OCI-LY7 (cell line): ENCODE data around the gene BRSK1. TPM values are rescaled to one million over a fixed set of nuclear protein-coding genes. Genes with fewer than 3 reads are reported as not detected.

Experiments
- Bru-seq: library from RNA; stranded (reverse); fragments of 400-500 nt; gene quantifications from one replicate; lab custom pipeline; 2021; lab: Mats Ljungman, UMichigan
- BruChase-seq, 2 experiments: library from RNA; stranded (reverse); fragments of 400-500 nt; gene quantifications; one replicate each; lab custom pipeline; 2021; lab: Mats Ljungman, UMichigan
- BruUV-seq: library from RNA; stranded (reverse); fragments of 400-500 nt; replicated peaks from 2 replicates; lab custom pipeline; 2021; lab: Mats Ljungman, UMichigan
- CTCF ChIA-PET: fragments of 300-600 bp; sonication (Branson Sonifier 250); formaldehyde crosslinking; loops from one replicate; lab custom pipeline; 2022; ENCODE audit warnings: antibody characterized with exemption; ENCODE audit not compliant: unreplicated experiment; lab: Charles Lee
- POLR2A ChIA-PET: fragments of 300-600 bp; sonication (Branson Sonifier 250); formaldehyde crosslinking; loops from one replicate; lab custom pipeline; 2022; ENCODE audit warnings: antibody characterized with exemption; lab: Charles Lee
- DNase-seq: peaks from one replicate; pipeline ENCODE4 v3.0.0-alpha.2; 2015; ENCODE audit warnings: low spot score
- H2AFZ ChIP-seq: fragments of 200-600 bp; sonication (generic), shearing (Covaris generic); 2 replicates; pipeline ENCODE4 v1.6.1; 2014; ENCODE audit warnings: mild to moderate bottlenecking, antibody characterized with exemption, low read length, moderate library complexity
- H3K27ac ChIP-seq: fragments of 200-600 bp; sonication (generic); 2 replicates; pipeline ENCODE4 v1.5.1; 2014; ENCODE audit warnings: mixed run types, low read depth, mild to moderate bottlenecking, moderate library complexity, low read length, inconsistent platforms; ENCODE audit not compliant: poor library complexity, severe bottlenecking
- H3K36me3 ChIP-seq: fragments of 200-600 bp; sonication (generic); 2 replicates; pipeline ENCODE4 v1.6.1; 2014; ENCODE audit warnings: mild to moderate bottlenecking, antibody characterized with exemption, low read length, moderate library complexity, mixed read lengths; ENCODE audit not compliant: insufficient read depth
- H3K4me1 ChIP-seq: fragments of 200-600 bp; sonication (generic); 2 replicates; pipeline ENCODE4 v1.5.1; 2014; ENCODE audit warnings: mild to moderate bottlenecking, low read length; ENCODE audit not compliant: insufficient read depth, poor library complexity, severe bottlenecking
- H3K4me2 ChIP-seq: fragments of 200-600 bp; sonication (generic); 2 replicates; pipeline ENCODE4 v1.6.1; 2014; ENCODE audit warnings: mild to moderate bottlenecking, low read length
- H3K4me3 ChIP-seq: fragments of 200-600 bp; sonication (generic); 2 replicates; pipeline ENCODE4 v1.5.1; 2014; ENCODE audit warnings: mild to moderate bottlenecking, low read depth, low read length; ENCODE audit not compliant: poor library complexity, severe bottlenecking
- H3K79me2 ChIP-seq: fragments of 200-600 bp; sonication (generic); 2 replicates; pipeline ENCODE4 v1.6.1; 2016; ENCODE audit warnings: low read depth, mild to moderate bottlenecking, low read length, moderate library complexity, mixed read lengths; ENCODE audit not compliant: insufficient read depth
- H3K9me2 ChIP-seq: fragments of 200-600 bp; sonication (generic); 2 replicates; pipeline ENCODE4 v1.6.1; 2016; ENCODE audit warnings: mild to moderate bottlenecking, low read length, mixed read lengths; ENCODE audit not compliant: insufficient read depth
- H3K9me3 ChIP-seq: fragments of 200-600 bp; sonication (generic); 2 replicates; pipeline ENCODE4 v1.6.1; 2014; ENCODE audit warnings: mild to moderate bottlenecking, mixed run types, low read length, mixed read lengths
- H4K20me1 ChIP-seq: fragments of 200-600 bp; sonication (generic); 2 replicates; pipeline ENCODE4 v1.6.1; 2014; ENCODE audit warnings: mild to moderate bottlenecking, antibody characterized with exemption, low read length, moderate library complexity, mixed read lengths; ENCODE audit not compliant: insufficient read depth
- EZH2phosphoT487 ChIP-seq: fragments of 200-600 bp; sonication (generic); IDR thresholded peaks from 2 replicates; pipeline ENCODE4 v1.6.1; 2018; ENCODE audit warnings: low read depth, borderline replicate concordance, mild to moderate bottlenecking, mixed run types, antibody characterized with exemption, low read length, moderate library complexity, mixed read lengths
- intact Hi-C: fragments of 100-400 bp; cut with micrococcal nuclease; formaldehyde crosslinking; loops from one replicate; pipeline ENCODE4 v1.10.0; 2022; ENCODE audit not compliant: unreplicated experiment
- long read RNA-seq: library from polyadenylated mRNA; stranded (forward); transcript quantifications from one replicate; pipeline ENCODE4 v2.0.0, GENCODE V29; 2022
- total RNA-seq, 2 experiments: library from RNA; depleted of rRNA in 1 of 2; stranded (reverse); fragments of >200 nt in 1 of 2; shearing (Covaris generic) in 1 of 2; gene quantifications; 2 replicates each; pipeline ENCODE4 v1.2.3, GENCODE V29; 2014 to 2022
- TF ChIP-seq, protein P1 (sequence below): fragments of 200-600 bp; sonication (generic); conservative IDR thresholded peaks from 2 replicates; pipeline ENCODE4 v1.5.1; 2014; ENCODE audit warnings: mild to moderate bottlenecking, antibody characterized with exemption, low read length, moderate library complexity, mixed read lengths

BRSK1 gene
- total RNA-seq (2014; rRNA removed; shearing (Covaris generic)) (15.9 and 16.1 TPM in 2 replicates), total RNA-seq (2022) (23.9 and 25.7 TPM in 2 replicates), Bru-seq, nascent RNA (percentile 46 among the genes with signal in this experiment), BruChase-seq, experiment 1, labeled RNA remaining after a 6-hour chase (percentile 45 among the genes with signal in this experiment), BruChase-seq, experiment 2, labeled RNA remaining after a 2-hour chase (percentile 47 among the genes with signal in this experiment)
- long read RNA-seq, partial matches to known transcripts = 3 of 4 reads
- long read RNA-seq, other reads (novel, unspliced or antisense) = 1 of 4 reads

DNA sequence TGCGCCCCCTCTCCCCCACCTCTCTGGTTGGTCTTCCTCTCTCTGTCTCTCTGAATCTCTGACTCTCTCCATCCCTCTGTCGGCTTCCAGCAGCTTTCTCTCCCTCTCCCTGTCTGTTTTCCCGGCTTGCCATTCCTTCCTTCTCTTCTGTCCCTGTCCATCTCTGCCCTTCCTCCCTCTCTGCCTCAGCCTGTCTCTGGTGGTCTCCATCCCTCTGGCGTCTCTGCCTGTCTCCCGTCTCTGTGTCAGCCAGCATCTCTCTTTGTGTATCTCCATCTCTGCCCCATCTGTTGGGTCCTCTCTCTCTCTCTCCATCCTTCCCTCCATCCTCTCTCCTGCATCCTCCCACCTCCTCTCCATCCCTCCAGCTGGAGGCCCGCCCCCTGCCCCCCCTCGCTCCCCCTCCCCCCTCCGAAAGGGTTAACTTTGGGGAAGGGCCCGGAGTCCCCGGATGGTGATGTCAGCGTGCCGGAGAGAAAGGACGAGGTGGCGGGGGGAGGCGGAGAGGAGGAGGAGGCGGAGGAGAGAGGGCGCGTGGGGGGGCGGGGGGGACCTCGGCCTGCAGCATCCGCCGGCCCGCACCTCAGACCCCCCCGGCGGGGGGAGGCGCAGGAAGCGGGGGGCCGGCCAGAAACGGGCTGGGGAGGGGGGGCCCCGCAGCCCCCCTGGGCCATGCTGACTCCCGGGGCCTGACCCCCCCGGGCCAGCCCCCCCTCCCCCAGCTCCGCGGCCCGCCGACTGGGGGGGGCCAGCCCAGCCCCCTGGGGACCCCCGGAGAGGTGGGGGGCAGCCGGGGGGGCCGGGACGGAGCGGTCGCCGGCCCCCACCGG is at the start of gene BRSK1:
Gene BRSK1, plus strand, starts transcription at position 450 of the 830 bp plus-strand sequence. CDS start 446 bp downstream, outside the sequence.
- no TSS peak for BruUV-seq
- intact Hi-C loops = loop anchor here (5.0 kb wide), 1 partner anchor 111 kb away; no protein-coding TSS in a partner anchor

GRCh38 chr19:55238030-55238429 is 45.8 kb upstream of the BRSK1 start:
- no peak overlapping the region for H3K4me2 ChIP-seq
- H3K9me2 ChIP-seq = no peaks in the 10 kb centered on the region
- CTCF ChIA-PET = no interaction called here
- BruUV-seq = no TSS peak
- H3K4me1 ChIP-seq = no peaks in the 10 kb centered on the region
- POLR2A ChIA-PET = no interaction called here
- no peak overlapping the region for H2AFZ ChIP-seq
- DNase-seq = no peak
- H3K27ac ChIP-seq = no peak overlapping the region
- peaks cover 6% of the 10 kb centered on the region; the same call in 1 of the 2 replicates for H3K79me2 ChIP-seq
- peaks cover 98% of the 10 kb centered on the region for H3K36me3 ChIP-seq
- H3K9me3 ChIP-seq = no peaks in the 10 kb centered on the region
- no peak for TF ChIP-seq EZH2phosphoT487
- TF ChIP-seq, protein P1, sequence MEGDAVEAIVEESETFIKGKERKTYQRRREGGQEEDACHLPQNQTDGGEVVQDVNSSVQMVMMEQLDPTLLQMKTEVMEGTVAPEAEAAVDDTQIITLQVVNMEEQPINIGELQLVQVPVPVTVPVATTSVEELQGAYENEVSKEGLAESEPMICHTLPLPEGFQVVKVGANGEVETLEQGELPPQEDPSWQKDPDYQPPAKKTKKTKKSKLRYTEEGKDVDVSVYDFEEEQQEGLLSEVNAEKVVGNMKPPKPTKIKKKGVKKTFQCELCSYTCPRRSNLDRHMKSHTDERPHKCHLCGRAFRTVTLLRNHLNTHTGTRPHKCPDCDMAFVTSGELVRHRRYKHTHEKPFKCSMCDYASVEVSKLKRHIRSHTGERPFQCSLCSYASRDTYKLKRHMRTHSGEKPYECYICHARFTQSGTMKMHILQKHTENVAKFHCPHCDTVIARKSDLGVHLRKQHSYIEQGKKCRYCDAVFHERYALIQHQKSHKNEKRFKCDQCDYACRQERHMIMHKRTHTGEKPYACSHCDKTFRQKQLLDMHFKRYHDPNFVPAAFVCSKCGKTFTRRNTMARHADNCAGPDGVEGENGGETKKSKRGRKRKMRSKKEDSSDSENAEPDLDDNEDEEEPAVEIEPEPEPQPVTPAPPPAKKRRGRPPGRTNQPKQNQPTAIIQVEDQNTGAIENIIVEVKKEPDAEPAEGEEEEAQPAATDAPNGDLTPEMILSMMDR = no peak
- H4K20me1 ChIP-seq = peaks cover 12% of the 10 kb centered on the region
- intact Hi-C loops = no loop called here
- no peak overlapping the region for H3K4me3 ChIP-seq

More for the DNA sequence above, at the start of gene BRSK1:
- Histone ChIP-seq H4K20me1 (no peaks in the 10 kb centered on the region), H3K79me2 (peaks cover 10% of the 10 kb centered on the region), H3K9me3 (no peaks in the 10 kb centered on the region), H3K9me2 (no peaks in the 10 kb centered on the region), H2AFZ (peak within 1 kb of the TSS; percentile 49), H3K4me1 (peaks cover 49% of the 10 kb centered on the region), H3K27ac (peak within 1 kb of the TSS; percentile 19), H3K4me3 (peak within 1 kb of the TSS; percentile 64), H3K36me3 (peaks cover 7% of the 10 kb centered on the region; the same call in 1 of the 2 replicates), H3K4me2 (peak within 1 kb of the TSS; percentile 75)
- TF ChIP-seq EZH2phosphoT487 = no peak
- TF ChIP-seq, protein P1 = no peak
- ChIA-PET CTCF (no interaction called here), POLR2A (interaction anchor here (0.7 to 1.5 kb wide), 4 partner anchors 9 to 28 kb away, joined by 3 to 4 read pairs (median 4); no protein-coding TSS in a partner anchor)
- DNase-seq = peak; percentile 80
